Ishikawa (cell line): ENCODE results near the gene APBB2.

ENCODE experiments used
- EP300 ChIP-seq: IDR thresholded peaks from 2 replicates; pipeline ENCODE4 v1.6.1; 2012; ENCODE audit warnings: borderline replicate concordance
- MAX ChIP-seq: IDR thresholded peaks from 2 replicates; pipeline ENCODE4 v1.6.1; 2012
- RAD21 ChIP-seq: IDR thresholded peaks from 2 replicates; pipeline ENCODE4 v1.6.1; 2012; ENCODE audit warnings: low read depth
- REST ChIP-seq: IDR thresholded peaks from 2 replicates; pipeline ENCODE4 v1.6.1; 2012; ENCODE audit warnings: low read depth, mild to moderate bottlenecking
- TAF1 ChIP-seq: IDR thresholded peaks from 2 replicates; pipeline ENCODE4 v1.6.1; 2012; ENCODE audit warnings: low read depth, mild to moderate bottlenecking

DNA sequence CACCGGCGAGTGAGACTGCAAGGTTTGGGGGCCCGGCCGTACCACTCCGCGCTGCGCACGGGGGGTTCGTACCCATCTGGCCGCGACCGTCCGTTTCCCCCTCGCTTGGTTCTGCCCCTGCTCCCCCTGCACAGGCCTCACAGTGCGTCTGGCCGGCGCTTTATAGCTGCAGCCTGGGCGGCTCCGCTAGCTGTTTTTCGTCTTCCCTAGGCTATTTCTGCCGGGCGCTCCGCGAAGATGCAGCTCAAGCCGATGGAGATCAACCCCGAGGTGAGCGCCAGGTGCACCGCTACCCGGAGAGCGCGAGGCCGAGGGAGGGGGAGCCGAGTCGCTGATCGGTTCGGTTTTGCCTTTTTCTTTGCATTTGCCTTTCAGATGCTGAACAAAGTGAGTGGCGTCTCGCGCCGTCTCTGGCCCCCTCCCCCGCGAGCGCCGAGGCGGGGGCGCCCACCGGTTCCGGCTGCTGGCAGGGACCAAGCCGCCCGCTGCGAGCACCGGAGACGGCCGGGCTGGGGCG lies 42.5 kb upstream of the APBB2 start, which contains the start of gene UCHL1:
- TF ChIP-seq MAX (no peak), EP300 (no peak), RAD21 (no peak), REST (no peak), TAF1 (no peak)
